Type B pancreatic cell (in vitro differentiated cells): ENCODE data around the gene SLC29A1. TPM values are rescaled to one million over a fixed set of nuclear protein-coding genes. Genes with fewer than 3 reads are reported as not detected.

Source experiments
- DNase-seq: peaks from one replicate; pipeline ENCODE4 v3.0.0; 2021; ENCODE audit warnings: mixed read lengths; ENCODE audit not compliant: unreplicated experiment; ENCODE audit errors: extremely low spot score
- H3K27ac Mint-ChIP-seq: 2 replicates; pipeline ENCODE4 v1.8.0; 2021; ENCODE audit warnings: mild to moderate bottlenecking, mixed read lengths
- H3K27me3 Mint-ChIP-seq: 2 replicates; pipeline ENCODE4 v1.8.0; 2021; ENCODE audit warnings: mixed read lengths
- H3K36me3 Mint-ChIP-seq: 2 replicates; pipeline ENCODE4 v1.8.0; 2021; ENCODE audit warnings: mixed read lengths
- H3K4me1 Mint-ChIP-seq: one replicate; pipeline ENCODE4 v1.8.0; 2021; ENCODE audit warnings: mixed read lengths; ENCODE audit not compliant: unreplicated experiment
- H3K4me3 Mint-ChIP-seq: 2 replicates; pipeline ENCODE4 v1.8.0; 2021; ENCODE audit warnings: mild to moderate bottlenecking, mixed read lengths
- H3K9me3 Mint-ChIP-seq: 2 replicates; pipeline ENCODE4 v1.8.0; 2021; ENCODE audit warnings: mixed read lengths
- total RNA-seq: library from RNA; stranded (reverse); gene quantifications from 2 replicates; pipeline ENCODE4 v1.2.1, GENCODE V29; 2021; ENCODE audit warnings: low replicate concordance
- TF ChIP-seq, protein P1 (sequence below): fragments of 200-600 bp; sonication (generic); conservative IDR thresholded peaks from 2 replicates; pipeline ENCODE4 v1.5.0; 2021; ENCODE audit warnings: antibody characterized with exemption, mild to moderate bottlenecking

The SLC29A1 gene
- total RNA-seq, 1 donor from 2014 or later: 33.6 TPM

DNA sequence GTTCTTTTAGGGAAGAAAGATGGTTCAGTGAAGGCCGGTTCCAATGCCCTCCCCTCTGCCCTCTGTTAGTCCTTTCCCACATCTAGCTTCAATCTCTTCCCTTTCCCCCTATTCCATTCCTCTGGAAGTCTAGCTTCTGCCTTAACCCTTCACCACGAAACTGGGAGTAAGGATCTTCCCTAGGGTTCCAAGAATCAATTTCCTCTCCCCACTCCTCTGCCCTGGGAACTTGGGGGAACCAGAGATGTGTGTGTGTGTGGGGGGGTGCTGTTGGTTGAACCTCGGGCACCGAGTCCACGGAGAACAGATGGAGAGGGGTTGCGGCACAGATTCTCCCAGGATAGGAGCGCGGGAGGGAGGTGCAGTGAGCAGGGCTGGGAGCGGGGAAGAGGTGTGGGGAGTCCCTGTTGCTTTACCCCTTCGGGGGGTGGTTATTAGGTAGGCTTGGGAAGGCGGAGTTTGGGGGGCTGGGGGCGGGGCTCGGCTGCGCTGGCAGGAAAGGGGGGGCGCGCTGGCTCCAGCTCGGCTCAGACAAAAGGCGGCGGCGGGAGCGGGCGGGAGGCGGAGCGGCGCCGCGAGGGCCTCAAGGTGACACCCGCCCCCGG is 46.6 kb downstream of the SLC29A1 start, which contains the start of gene TMEM151B:
TSS of gene TMEM151B (plus strand) at position 530 of the 605 bp plus-strand sequence. CDS start 293 bp downstream, outside the sequence.
- Mint-ChIP-seq H3K4me3 (peak within 1 kb of the TSS; percentile 83), H3K9me3 (no peaks in the 10 kb centered on the region), H3K27ac (no peak within 1 kb of the TSS), H3K36me3 (no peaks in the 10 kb centered on the region), H3K27me3 (peaks cover 60% of the 10 kb centered on the region), H3K4me1 (no peaks in the 10 kb centered on the region)
- TF ChIP-seq, protein P1, sequence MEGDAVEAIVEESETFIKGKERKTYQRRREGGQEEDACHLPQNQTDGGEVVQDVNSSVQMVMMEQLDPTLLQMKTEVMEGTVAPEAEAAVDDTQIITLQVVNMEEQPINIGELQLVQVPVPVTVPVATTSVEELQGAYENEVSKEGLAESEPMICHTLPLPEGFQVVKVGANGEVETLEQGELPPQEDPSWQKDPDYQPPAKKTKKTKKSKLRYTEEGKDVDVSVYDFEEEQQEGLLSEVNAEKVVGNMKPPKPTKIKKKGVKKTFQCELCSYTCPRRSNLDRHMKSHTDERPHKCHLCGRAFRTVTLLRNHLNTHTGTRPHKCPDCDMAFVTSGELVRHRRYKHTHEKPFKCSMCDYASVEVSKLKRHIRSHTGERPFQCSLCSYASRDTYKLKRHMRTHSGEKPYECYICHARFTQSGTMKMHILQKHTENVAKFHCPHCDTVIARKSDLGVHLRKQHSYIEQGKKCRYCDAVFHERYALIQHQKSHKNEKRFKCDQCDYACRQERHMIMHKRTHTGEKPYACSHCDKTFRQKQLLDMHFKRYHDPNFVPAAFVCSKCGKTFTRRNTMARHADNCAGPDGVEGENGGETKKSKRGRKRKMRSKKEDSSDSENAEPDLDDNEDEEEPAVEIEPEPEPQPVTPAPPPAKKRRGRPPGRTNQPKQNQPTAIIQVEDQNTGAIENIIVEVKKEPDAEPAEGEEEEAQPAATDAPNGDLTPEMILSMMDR: no peak
- DNase-seq: no peak

DNA sequence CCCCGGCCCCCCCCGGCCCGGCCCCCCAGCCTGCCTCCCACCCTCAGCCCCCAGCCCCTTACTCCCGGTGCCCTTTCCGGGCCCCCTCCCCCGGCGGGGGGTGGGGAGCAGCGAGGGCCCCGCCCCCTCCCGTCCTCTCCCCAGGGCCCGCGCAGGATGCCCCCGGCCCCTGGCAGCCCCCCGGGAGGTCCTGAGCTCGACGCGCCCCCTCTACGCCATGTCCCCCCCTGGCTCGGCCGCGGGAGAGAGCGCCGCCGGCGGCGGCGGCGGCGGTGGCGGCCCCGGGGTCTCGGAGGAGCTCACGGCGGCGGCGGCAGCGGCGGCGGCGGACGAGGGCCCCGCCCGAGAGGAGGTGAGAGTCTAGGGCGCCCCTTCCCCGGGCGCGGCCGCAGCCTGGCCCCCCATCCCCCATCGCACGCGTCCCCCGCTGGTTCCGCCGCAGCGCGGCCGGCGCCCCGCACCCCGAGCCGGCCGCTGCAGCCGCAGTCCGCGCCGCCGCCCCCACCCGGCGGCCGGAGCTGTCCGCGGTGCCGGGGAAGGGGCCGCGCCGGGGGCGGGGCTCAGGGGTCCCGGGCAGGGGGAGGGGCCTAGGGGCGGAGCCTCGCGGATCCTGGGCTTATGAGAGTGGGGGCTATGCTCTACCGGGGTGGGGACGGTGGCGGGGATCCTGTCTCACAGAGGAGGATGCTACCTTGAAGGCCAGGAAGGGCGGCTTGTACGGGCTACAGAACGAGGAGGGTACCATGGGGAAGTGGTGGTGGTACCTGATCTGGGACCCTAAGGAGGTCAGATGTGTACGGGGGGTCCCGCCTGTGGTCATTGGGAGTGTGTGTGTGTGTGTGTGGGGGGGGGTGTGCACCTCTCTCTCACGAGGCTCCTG is 47.4 kb downstream of the SLC29A1 start:
- TF ChIP-seq, protein P1: no peak
- Mint-ChIP-seq H3K9me3 (no peaks in the 10 kb centered on the region), H3K4me3 (peak overlapping the region; percentile 81), H3K27ac (no peak overlapping the region), H3K36me3 (no peaks in the 10 kb centered on the region), H3K4me1 (no peaks in the 10 kb centered on the region), H3K27me3 (peaks cover 60% of the 10 kb centered on the region)
- DNase-seq: no peak

DNA sequence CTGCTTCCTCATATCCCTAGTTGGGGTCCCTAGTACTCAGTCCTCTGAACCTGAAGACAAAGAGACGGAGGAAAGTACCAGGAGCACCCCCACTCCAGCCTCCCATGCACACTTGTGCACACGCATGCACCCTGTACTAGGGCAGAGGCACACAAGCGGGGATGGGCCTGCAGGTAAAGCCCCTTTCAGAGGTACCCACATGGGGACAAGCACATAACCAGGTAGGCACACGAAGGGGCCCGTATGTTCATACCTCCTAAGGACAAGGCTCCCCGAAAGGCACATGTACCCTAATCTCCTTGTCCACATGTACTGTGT is 48.0 kb downstream of the SLC29A1 start:
- peak overlapping the region; percentile 81 for H3K4me3 Mint-ChIP-seq
- no peaks in the 10 kb centered on the region for H3K36me3 Mint-ChIP-seq
- peaks cover 60% of the 10 kb centered on the region for H3K27me3 Mint-ChIP-seq
- no peaks in the 10 kb centered on the region for H3K4me1 Mint-ChIP-seq
- H3K27ac Mint-ChIP-seq: no peak overlapping the region
- H3K9me3 Mint-ChIP-seq: no peaks in the 10 kb centered on the region
- no peak for DNase-seq
- TF ChIP-seq, protein P1: no peak

DNA sequence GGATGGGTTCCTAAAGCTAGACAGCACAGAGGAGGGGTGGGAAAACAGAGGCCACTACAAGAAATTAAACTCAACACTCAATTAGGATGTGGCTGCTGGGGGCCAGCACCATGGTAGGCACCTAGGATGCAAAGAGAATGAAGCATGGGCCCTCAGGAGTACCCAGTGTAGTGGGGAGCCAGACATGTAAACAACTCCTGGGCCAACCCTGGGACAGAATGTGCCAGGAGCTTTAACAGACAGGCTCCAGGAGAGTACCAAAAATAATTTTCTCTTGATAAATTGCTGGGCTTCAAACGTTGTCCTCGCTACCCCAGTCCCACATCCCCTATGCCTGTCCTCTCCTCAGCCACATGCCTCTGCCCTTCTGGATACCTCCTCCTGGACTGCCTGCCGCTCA is 48.5 kb downstream of the SLC29A1 start:
- H3K4me1 Mint-ChIP-seq: no peaks in the 10 kb centered on the region
- no peaks in the 10 kb centered on the region for H3K9me3 Mint-ChIP-seq
- H3K4me3 Mint-ChIP-seq: peak overlapping the region; percentile 81
- H3K27me3 Mint-ChIP-seq: peaks cover 60% of the 10 kb centered on the region
- no peaks in the 10 kb centered on the region for H3K36me3 Mint-ChIP-seq
- DNase-seq: no peak
- TF ChIP-seq, protein P1: no peak
- no peak overlapping the region for H3K27ac Mint-ChIP-seq

DNA sequence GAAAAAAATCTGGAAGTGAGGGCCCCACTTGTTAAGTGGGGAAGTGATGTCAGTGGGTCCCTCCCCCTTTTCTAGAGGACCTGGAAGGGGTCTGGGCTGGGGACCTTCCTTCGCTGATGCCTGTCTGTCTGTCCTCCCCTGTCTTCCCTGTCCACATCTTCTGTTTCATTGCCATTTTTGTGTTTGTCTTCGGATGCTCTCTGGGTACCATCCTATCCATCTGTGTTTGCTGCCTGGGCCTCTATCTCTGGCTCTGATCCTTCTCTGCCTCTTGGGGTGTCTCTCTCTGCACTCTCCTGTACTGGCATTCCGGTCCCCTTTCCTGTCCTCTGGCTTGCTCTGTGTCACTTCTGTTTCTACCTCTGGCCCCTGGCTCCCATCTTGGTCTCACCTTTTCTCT is 49.1 kb downstream of the SLC29A1 start:
- H3K27me3 Mint-ChIP-seq: peaks cover 63% of the 10 kb centered on the region
- no peaks in the 10 kb centered on the region for H3K36me3 Mint-ChIP-seq
- no peak overlapping the region for H3K27ac Mint-ChIP-seq
- TF ChIP-seq, protein P1: no peak
- H3K4me3 Mint-ChIP-seq: peak overlapping the region; percentile 62
- no peaks in the 10 kb centered on the region for H3K9me3 Mint-ChIP-seq
- DNase-seq: no peak
- H3K4me1 Mint-ChIP-seq: no peaks in the 10 kb centered on the region
